HepG2 (cell line): Measurements from ENCODE around the gene RAB2B. TPM values are rescaled to one million over a fixed set of nuclear protein-coding genes. Genes with fewer than 3 reads are reported as not detected.

Experiments
- BRCA1 ChIP-seq: sonication (generic); formaldehyde crosslinking; IDR thresholded peaks from 2 replicates; pipeline ENCODE4 v1.4.0; 2020; ENCODE audit warnings: missing genetic modification reagents
- ELF3 ChIP-seq: IDR thresholded peaks from 2 replicates; pipeline ENCODE4 v1.6.1; 2016; ENCODE audit warnings: missing genetic modification reagents, missing compliant biosample characterization
- ERF ChIP-seq: IDR thresholded peaks from 2 replicates; pipeline ENCODE4 v1.6.1; 2018; ENCODE audit warnings: missing biosample characterization, missing genetic modification reagents
- FUBP1 ChIP-seq: sonication (generic); formaldehyde crosslinking; IDR thresholded peaks from 2 replicates; pipeline ENCODE4 v1.5.1; 2020; ENCODE audit warnings: missing genetic modification reagents, mild to moderate bottlenecking, borderline replicate concordance
- MAZ ChIP-seq, 2 experiments: sonication (generic) in 1 of 2; formaldehyde crosslinking in 1 of 2; IDR thresholded peaks; 2 replicates each; pipeline versions ENCODE4 v1.5.0 to v1.6.1; 2012 to 2020; ENCODE audit warnings: low read depth in 2 of 2, mild to moderate bottlenecking in 2 of 2, borderline replicate concordance in 1 of 2, improper control_type of control experiment in 1 of 2, low read length in 1 of 2, missing genetic modification reagents in 1 of 2, moderate library complexity in 1 of 2
- MED1 ChIP-seq: sonication (generic); formaldehyde crosslinking; IDR thresholded peaks from 2 replicates; pipeline ENCODE4 v1.4.0; 2020; ENCODE audit warnings: missing genetic modification reagents
- MTERF4 ChIP-seq: sonication (generic); formaldehyde crosslinking; IDR thresholded peaks from 2 replicates; pipeline ENCODE4 v1.8.0; 2023; ENCODE audit warnings: mild to moderate bottlenecking, missing genetic modification reagents
- POLR2AphosphoS5 ChIP-seq: IDR thresholded peaks from 2 replicates; pipeline ENCODE4 v1.6.1; 2012; ENCODE audit warnings: low read depth, low read length
- SMYD3 ChIP-seq: sonication (generic); formaldehyde crosslinking; IDR thresholded peaks from 2 replicates; pipeline ENCODE4 v1.8.1; 2023; ENCODE audit warnings: mild to moderate bottlenecking, missing genetic modification reagents
- SNAI1 ChIP-seq: sonication (generic); formaldehyde crosslinking; IDR thresholded peaks from 2 replicates; pipeline ENCODE4 v1.5.0; 2020; ENCODE audit warnings: mild to moderate bottlenecking, missing genetic modification reagents, borderline replicate concordance
- STAT6 ChIP-seq: sonication (generic); formaldehyde crosslinking; IDR thresholded peaks from 2 replicates; pipeline ENCODE4 v1.4.0; 2020; ENCODE audit warnings: missing genetic modification reagents, mild to moderate bottlenecking, borderline replicate concordance
- SYNCRIP ChIP-seq: fragments of 200-400 bp; formaldehyde crosslinking; IDR thresholded peaks from 2 replicates; pipeline ENCODE4 v1.6.1; 2018; ENCODE audit warnings: mild to moderate bottlenecking, low read depth, low read length; ENCODE audit not compliant: insufficient read depth
- THAP8 ChIP-seq: sonication (generic); formaldehyde crosslinking; IDR thresholded peaks from 2 replicates; pipeline ENCODE4 v1.5.1; 2020; ENCODE audit warnings: missing genetic modification reagents, mild to moderate bottlenecking, borderline replicate concordance
- TP53 ChIP-seq: sonication (generic); formaldehyde crosslinking; conservative IDR thresholded peaks from 2 replicates; pipeline ENCODE4 v1.4.0; 2020; ENCODE audit warnings: missing genetic modification reagents
- ZFP91 ChIP-seq: sonication (generic); formaldehyde crosslinking; IDR thresholded peaks from 2 replicates; pipeline ENCODE4 v1.9.0; 2022; ENCODE audit warnings: missing genetic modification reagents, mild to moderate bottlenecking, borderline replicate concordance
- ZNF121 ChIP-seq: sonication (generic); formaldehyde crosslinking; IDR thresholded peaks from 2 replicates; pipeline ENCODE4 v1.5.0; 2020; ENCODE audit warnings: mild to moderate bottlenecking, missing genetic modification reagents
- ZNF253 ChIP-seq: sonication (generic); formaldehyde crosslinking; IDR thresholded peaks from 2 replicates; pipeline ENCODE4 v1.8.0; 2022; ENCODE audit warnings: mild to moderate bottlenecking, missing genetic modification reagents, borderline replicate concordance
- ZNF3 ChIP-seq: IDR thresholded peaks from 2 replicates; pipeline ENCODE4 v1.7.0; 2017; ENCODE audit warnings: inconsistent platforms
- ZNF788 ChIP-seq: sonication (generic); formaldehyde crosslinking; IDR thresholded peaks from 2 replicates; pipeline ENCODE4 v1.5.0; 2020; ENCODE audit warnings: mild to moderate bottlenecking, missing genetic modification reagents, borderline replicate concordance
- ZNF850 ChIP-seq: sonication (generic); formaldehyde crosslinking; conservative IDR thresholded peaks from 2 replicates; pipeline ENCODE4 v1.9.0; 2021; ENCODE audit warnings: mild to moderate bottlenecking, missing genetic modification reagents
- ZSCAN29 ChIP-seq: sonication (generic); formaldehyde crosslinking; conservative IDR thresholded peaks from 2 replicates; pipeline ENCODE4 v1.4.0; 2020; ENCODE audit warnings: mild to moderate bottlenecking, missing genetic modification reagents
- polyA plus RNA-seq, 8 experiments: library from polyadenylated mRNA; depleted of rRNA in 3 of 8; stranded (reverse) in 7 of 8; unstranded in 1 of 8; fragments of >200 nt; fragmentation: Illumina TruSeq in 4 of 8; extraction: Trizol in 4 of 8; gene quantifications; 2 replicates each; pipeline versions ENCODE4 v1.2.1 to v1.2.3, GENCODE V29; 2011 to 2016; ENCODE audit warnings: low read depth in 4 of 8, missing spikeins in 1 of 8, mixed read lengths in 1 of 8; ENCODE audit not compliant: insufficient read depth in 1 of 8
- total RNA-seq, 5 experiments: library from RNA; depleted of rRNA; stranded (reverse); fragments of >200 nt; fragmentation: Illumina TruSeq; extraction: Trizol; gene quantifications; 2 replicates each; pipeline ENCODE4 v1.2.3, GENCODE V29; 2016; ENCODE audit warnings: low read depth in 1 of 5

RAB2B gene
- total and polyA plus RNA-seq, 2 of the 13 experiments (the other 11 are each of a cell fraction or from before 2014, with no cell fraction given): 36.0 to 60.6 TPM

GRCh38 chr14:21525962-21526671 lies 49.4 kb upstream of the RAB2B start, which contains the start of gene SALL2 (continued):
- TF ChIP-seq SYNCRIP (no peak), MTERF4 (CRISPR knock-in tag) (no peak), STAT6 (no peak), SMYD3 (CRISPR knock-in tag) (no peak), TP53 (CRISPR knock-in tag) (no peak), FUBP1 (CRISPR knock-in tag) (no peak), ZNF850 (CRISPR knock-in tag) (no peak), MAZ (IDR thresholded peaks at IDR 0.05; ENCODE audit: borderline replicate concordance, low read depth, low read length) (peak; percentile 95), MAZ (CRISPR knock-in tag; IDR thresholded peaks at IDR 0.05; ENCODE audit: low read depth) (peak; percentile 59; the same call in 1 of the 2 replicates), ZNF788 (CRISPR knock-in tag) (0 out of 2 replicates have a peak, but pooled peaks have one; percentile 20), ZNF3 (no peak), BRCA1 (CRISPR knock-in tag) (no peak), ZFP91 (CRISPR knock-in tag) (peak; percentile 47; the same call in 1 of the 2 replicates), ERF (CRISPR knock-in tag) (peak; percentile 61; the same call in 1 of the 2 replicates), MED1 (CRISPR knock-in tag) (peak; percentile 50; the same call in 1 of the 2 replicates), ELF3 (CRISPR knock-in tag) (no peak), SNAI1 (CRISPR knock-in tag) (no peak), ZNF121 (CRISPR knock-in tag) (no peak; the same call in 1 of the 2 replicates), POLR2AphosphoS5 (peak; percentile 48; the same call in 1 of the 2 replicates), ZSCAN29 (CRISPR knock-in tag) (no peak), ZNF253 (CRISPR knock-in tag) (no peak), THAP8 (CRISPR knock-in tag) (0 out of 2 replicates have a peak, but pooled peaks have one; percentile 71)
